Measurements from ENCODE around the gene TAGLN3. TPM values are rescaled to one million over a fixed set of nuclear protein-coding genes. Genes with fewer than 3 reads are reported as not detected.

TAGLN3 gene
- total and polyA plus RNA-seq, 2 donors from 2014 or later: 0.79 to 5.7 TPM

DNA sequence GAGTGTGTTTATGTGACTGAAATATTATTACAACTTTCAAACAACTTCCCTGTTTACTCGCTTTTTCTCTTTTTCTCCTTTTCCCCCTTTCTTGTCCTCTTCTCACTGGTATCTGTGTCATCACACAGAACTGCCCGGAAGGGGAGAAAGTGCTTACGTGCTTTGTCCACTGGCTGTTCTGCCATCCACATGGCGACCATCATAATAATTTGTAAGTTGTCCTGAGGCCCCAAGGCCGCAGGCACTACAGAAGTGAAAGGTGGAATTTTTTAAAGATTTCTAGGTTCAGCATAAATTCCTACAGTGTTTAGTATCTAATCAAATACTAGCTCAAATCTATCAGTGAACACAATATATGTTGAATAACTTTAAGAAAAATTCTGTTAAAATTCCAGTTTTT is 46.6 kb upstream of the TAGLN3 start:
- no peak for FAIRE-seq
- Histone ChIP-seq H3K4me1 (ENCODE audit: control insufficient read depth in 2 of 3, insufficient read depth in 2 of 3, low read depth in 1 of 3, low read length in 3 of 3) (no peaks in the 10 kb centered on the region), H3K9me3 (ENCODE audit: control insufficient read depth in 2 of 3, insufficient read depth in 1 of 3, low read length in 3 of 3) (no peaks in the 10 kb centered on the region), H3K27ac (ENCODE audit: low read depth in 2 of 2, low read length in 2 of 2) (no peak overlapping the region), H3K4me3 (ENCODE audit: low read length in 3 of 3) (no peak overlapping the region), H3K36me3 (ENCODE audit: control insufficient read depth in 2 of 3, insufficient read depth in 3 of 3, low read length in 3 of 3) (peaks cover 0 to 36% (median 19%) of the 10 kb centered on the region in 3 donors), H3K9ac (ENCODE audit: low read length in 3 of 3) (no peak overlapping the region), H3K27me3 (ENCODE audit: control insufficient read depth, insufficient read depth, low read length) (no peaks in the 10 kb centered on the region)
- intact Hi-C loops (cut with DNase I): no loop called here
- DNase-seq: no peak
- TF ChIP-seq, protein P1, sequence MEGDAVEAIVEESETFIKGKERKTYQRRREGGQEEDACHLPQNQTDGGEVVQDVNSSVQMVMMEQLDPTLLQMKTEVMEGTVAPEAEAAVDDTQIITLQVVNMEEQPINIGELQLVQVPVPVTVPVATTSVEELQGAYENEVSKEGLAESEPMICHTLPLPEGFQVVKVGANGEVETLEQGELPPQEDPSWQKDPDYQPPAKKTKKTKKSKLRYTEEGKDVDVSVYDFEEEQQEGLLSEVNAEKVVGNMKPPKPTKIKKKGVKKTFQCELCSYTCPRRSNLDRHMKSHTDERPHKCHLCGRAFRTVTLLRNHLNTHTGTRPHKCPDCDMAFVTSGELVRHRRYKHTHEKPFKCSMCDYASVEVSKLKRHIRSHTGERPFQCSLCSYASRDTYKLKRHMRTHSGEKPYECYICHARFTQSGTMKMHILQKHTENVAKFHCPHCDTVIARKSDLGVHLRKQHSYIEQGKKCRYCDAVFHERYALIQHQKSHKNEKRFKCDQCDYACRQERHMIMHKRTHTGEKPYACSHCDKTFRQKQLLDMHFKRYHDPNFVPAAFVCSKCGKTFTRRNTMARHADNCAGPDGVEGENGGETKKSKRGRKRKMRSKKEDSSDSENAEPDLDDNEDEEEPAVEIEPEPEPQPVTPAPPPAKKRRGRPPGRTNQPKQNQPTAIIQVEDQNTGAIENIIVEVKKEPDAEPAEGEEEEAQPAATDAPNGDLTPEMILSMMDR (IDR thresholded peaks at IDR 0.05; ENCODE audit: borderline replicate concordance, extremely low read depth, insufficient read depth): no peak

DNA sequence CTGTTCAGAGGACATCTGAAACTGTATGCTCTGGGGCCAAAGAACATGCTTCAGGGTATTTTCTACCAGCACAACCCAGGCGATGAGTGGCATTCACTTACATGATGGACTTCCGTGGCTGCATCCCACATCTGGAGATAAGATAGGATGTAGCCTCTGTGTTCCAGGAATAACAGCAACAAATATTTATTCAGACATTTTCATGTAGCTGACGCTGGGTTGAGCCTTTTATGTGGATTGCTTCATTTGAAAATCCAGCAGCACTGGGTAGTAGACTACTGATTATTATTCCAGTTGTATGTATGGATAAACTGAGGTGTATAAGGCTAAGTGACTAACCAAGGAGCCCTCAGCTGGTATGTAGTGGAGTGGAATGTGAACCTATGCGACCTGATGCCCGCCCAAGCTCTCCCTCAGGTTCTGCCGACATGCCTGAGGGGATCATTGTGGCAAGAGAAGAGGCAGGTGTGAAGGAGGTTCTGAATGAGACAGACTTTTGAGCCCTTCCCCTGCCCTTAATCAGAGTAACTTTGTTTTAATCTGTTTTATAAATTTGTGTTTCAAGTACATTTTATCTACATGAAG is 45.8 kb upstream of the TAGLN3 start:
- Histone ChIP-seq H3K27me3 (ENCODE audit: control insufficient read depth, insufficient read depth, low read length) (no peaks in the 10 kb centered on the region), H3K4me1 (ENCODE audit: control insufficient read depth in 2 of 3, insufficient read depth in 2 of 3, low read depth in 1 of 3, low read length in 3 of 3) (no peaks in the 10 kb centered on the region), H3K9ac (ENCODE audit: low read length in 3 of 3) (no peak overlapping the region), H3K36me3 (ENCODE audit: control insufficient read depth in 2 of 3, insufficient read depth in 3 of 3, low read length in 3 of 3) (peaks cover 0 to 34% (median 23%) of the 10 kb centered on the region in 3 donors), H3K9me3 (ENCODE audit: control insufficient read depth in 2 of 3, insufficient read depth in 1 of 3, low read length in 3 of 3) (no peaks in the 10 kb centered on the region), H3K27ac (ENCODE audit: low read depth in 2 of 2, low read length in 2 of 2) (no peak overlapping the region), H3K4me3 (ENCODE audit: low read length in 3 of 3) (no peak overlapping the region)
- TF ChIP-seq, protein P1 (IDR thresholded peaks at IDR 0.05; ENCODE audit: borderline replicate concordance, extremely low read depth, insufficient read depth): no peak
- FAIRE-seq: no peak
- intact Hi-C loops (cut with DNase I): no loop called here
- DNase-seq: no peak

DNA sequence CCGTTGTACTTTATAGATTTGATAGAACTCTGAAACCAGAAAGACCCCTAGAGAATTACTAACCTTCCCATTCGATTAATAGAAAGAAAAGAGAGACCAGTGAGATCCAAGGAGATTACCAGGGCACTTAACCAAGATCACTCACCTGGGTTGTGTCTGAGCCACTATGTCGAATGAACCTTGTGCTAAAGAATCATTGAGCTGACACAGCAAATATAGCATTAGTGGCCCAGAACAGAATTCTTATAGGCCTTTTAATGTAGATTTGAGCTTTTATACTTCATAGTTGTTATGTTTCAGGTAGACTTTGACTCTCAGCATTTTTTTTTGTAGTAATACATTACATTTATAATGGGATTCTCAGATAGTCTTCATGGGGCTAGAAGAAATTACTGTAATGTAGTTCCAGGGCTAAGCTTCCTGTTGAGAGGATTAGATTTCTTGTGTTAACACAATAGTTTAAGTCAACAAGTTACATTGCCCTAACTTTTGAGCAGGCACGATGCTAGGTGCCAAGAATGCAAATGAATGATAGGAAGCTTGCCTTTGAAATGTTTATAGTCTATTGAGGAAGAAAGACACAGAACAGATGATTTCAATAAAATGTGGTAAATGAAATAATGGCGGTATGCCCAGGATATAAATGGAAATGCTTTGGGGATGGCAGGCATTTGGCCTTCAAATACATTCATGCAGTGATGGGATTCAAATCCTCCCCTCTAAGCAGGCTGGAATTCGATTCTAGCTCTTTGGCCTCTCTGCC is 44.3 kb upstream of the TAGLN3 start:
- FAIRE-seq (no peak), DNase-seq (no peak)
- no peaks in the 10 kb centered on the region for H3K9me3 ChIP-seq (ENCODE audit: control insufficient read depth in 2 of 3, insufficient read depth in 1 of 3, low read length in 3 of 3)
- no peak overlapping the region for H3K4me3 ChIP-seq (ENCODE audit: low read length in 3 of 3)
- no peaks in the 10 kb centered on the region for H3K27me3 ChIP-seq (ENCODE audit: control insufficient read depth, insufficient read depth, low read length)
- TF ChIP-seq, protein P1 (IDR thresholded peaks at IDR 0.05; ENCODE audit: borderline replicate concordance, extremely low read depth, insufficient read depth): no peak
- no peak overlapping the region for H3K27ac ChIP-seq (ENCODE audit: low read depth in 2 of 2, low read length in 2 of 2)
- no peak overlapping the region for H3K9ac ChIP-seq (ENCODE audit: low read length in 3 of 3)
- H3K36me3 ChIP-seq (ENCODE audit: control insufficient read depth in 2 of 3, insufficient read depth in 3 of 3, low read length in 3 of 3): peaks cover 0 to 33% (median 24%) of the 10 kb centered on the region in 3 donors
- intact Hi-C loops (cut with DNase I): no loop called here
- no peaks in the 10 kb centered on the region for H3K4me1 ChIP-seq (ENCODE audit: control insufficient read depth in 2 of 3, insufficient read depth in 2 of 3, low read depth in 1 of 3, low read length in 3 of 3)
